H9 (cell line): ENCODE results near the gene DOCK10. TPM values are rescaled to one million over a fixed set of nuclear protein-coding genes. Genes with fewer than 3 reads are reported as not detected.

Source experiments
- DNase-seq: peaks from one replicate; pipeline ENCODE4 v3.0.0-alpha.2; 2017
- H2AFZ ChIP-seq: one replicate; pipeline ENCODE4 v1.6.1; 2013; ENCODE audit warnings: mild to moderate bottlenecking, low read length, control low read depth, moderate library complexity
- H2AK5ac ChIP-seq: 2 replicates; pipeline ENCODE4 v1.6.1; 2013; ENCODE audit warnings: low read length, control low read depth, mixed read lengths; ENCODE audit not compliant: insufficient read length
- H2BK120ac ChIP-seq: one replicate; pipeline ENCODE4 v1.6.1; 2013; ENCODE audit warnings: low read depth, mild to moderate bottlenecking, low read length, control low read depth, inconsistent platforms; ENCODE audit not compliant: poor library complexity, severe bottlenecking
- H2BK12ac ChIP-seq: 2 replicates; pipeline ENCODE4 v1.6.1; 2013; ENCODE audit warnings: low read length, control low read depth, mixed read lengths, low read depth; ENCODE audit not compliant: insufficient read length
- H2BK15ac ChIP-seq: 2 replicates; pipeline ENCODE4 v1.6.1; 2013; ENCODE audit warnings: low read depth, low read length, control low read depth
- H2BK20ac ChIP-seq: one replicate; pipeline ENCODE4 v1.6.1; 2013; ENCODE audit warnings: low read depth, mild to moderate bottlenecking, low read length, control low read depth, inconsistent platforms; ENCODE audit not compliant: poor library complexity, severe bottlenecking
- H2BK5ac ChIP-seq: 2 replicates; pipeline ENCODE4 v1.6.1; 2013; ENCODE audit warnings: low read length, control low read depth, mixed read lengths; ENCODE audit not compliant: insufficient read length
- H3K14ac ChIP-seq: 2 replicates; pipeline ENCODE4 v1.6.1; 2013; ENCODE audit warnings: low read length, control low read depth; ENCODE audit not compliant: insufficient read depth
- H3K18ac ChIP-seq: 2 replicates; pipeline ENCODE4 v1.6.1; 2013; ENCODE audit warnings: low read depth, mild to moderate bottlenecking, mixed read lengths, low read length, control low read depth; ENCODE audit not compliant: insufficient read length
- H3K23ac ChIP-seq: 2 replicates; pipeline ENCODE4 v1.6.1; 2013; ENCODE audit warnings: low read length, control low read depth, mixed read lengths, low read depth; ENCODE audit not compliant: insufficient read length
- H3K23me2 ChIP-seq: 2 replicates; pipeline ENCODE4 v1.6.1; 2013; ENCODE audit warnings: low read depth, mild to moderate bottlenecking, mixed read lengths, low read length, control low read depth; ENCODE audit not compliant: insufficient read length, poor library complexity, severe bottlenecking
- H3K27ac ChIP-seq: 2 replicates; pipeline ENCODE4 v1.5.1; 2013; ENCODE audit warnings: low read length, control low read depth, mixed read lengths, low read depth; ENCODE audit not compliant: insufficient read length
- H3K27me3 ChIP-seq: 2 replicates; pipeline ENCODE4 v1.6.1; 2013; ENCODE audit warnings: low read length, control low read depth, inconsistent platforms; ENCODE audit not compliant: insufficient read depth
- H3K4ac ChIP-seq: 2 replicates; pipeline ENCODE4 v1.6.1; 2013; ENCODE audit warnings: low read depth, mild to moderate bottlenecking, control low read depth, inconsistent platforms, low read length, moderate library complexity
- H3K4me1 ChIP-seq: 2 replicates; pipeline ENCODE4 v1.6.1; 2013; ENCODE audit warnings: low read length, control low read depth, inconsistent platforms; ENCODE audit not compliant: insufficient read depth
- H3K4me2 ChIP-seq: 2 replicates; pipeline ENCODE4 v1.6.1; 2013; ENCODE audit warnings: low read length, control low read depth, mixed read lengths; ENCODE audit not compliant: insufficient read length, insufficient read depth
- H3K56ac ChIP-seq: 2 replicates; pipeline ENCODE4 v1.6.1; 2013; ENCODE audit warnings: low read depth, mild to moderate bottlenecking, mixed read lengths, low read length, control low read depth; ENCODE audit not compliant: insufficient read length
- H3K79me1 ChIP-seq: 2 replicates; pipeline ENCODE4 v1.6.1; 2013; ENCODE audit warnings: low read depth, mild to moderate bottlenecking, moderate library complexity, low read length, control low read depth, inconsistent platforms; ENCODE audit not compliant: insufficient read depth, poor library complexity, severe bottlenecking
- H3K79me2 ChIP-seq: 2 replicates; pipeline ENCODE4 v1.6.1; 2013; ENCODE audit warnings: low read length, control low read depth, inconsistent platforms; ENCODE audit not compliant: insufficient read depth
- H3K9ac ChIP-seq: 2 replicates; pipeline ENCODE4 v1.6.1; 2013; ENCODE audit warnings: low read length, control low read depth, mixed read lengths; ENCODE audit not compliant: insufficient read length; ENCODE audit errors: extremely low read depth
- H3K9me3 ChIP-seq: one replicate; pipeline ENCODE4 v1.6.1; 2013; ENCODE audit warnings: low read depth, low read length, inconsistent platforms; ENCODE audit not compliant: control insufficient read depth
- H3T11ph ChIP-seq: one replicate; pipeline ENCODE4 v1.6.1; 2013; ENCODE audit warnings: mild to moderate bottlenecking, low read length, control low read depth, inconsistent platforms
- H4K20me1 ChIP-seq: one replicate; pipeline ENCODE4 v1.6.1; 2013; ENCODE audit not compliant: control insufficient read depth, insufficient read length, insufficient read depth
- H4K5ac ChIP-seq: 2 replicates; pipeline ENCODE4 v1.6.1; 2013; ENCODE audit warnings: low read depth, mild to moderate bottlenecking, mixed read lengths, low read length, control low read depth; ENCODE audit not compliant: insufficient read length
- H4K8ac ChIP-seq: replicated peaks from 2 replicates; pipeline ENCODE4 v1.6.1; 2013; ENCODE audit warnings: low read length, control low read depth, mixed read lengths, low read depth; ENCODE audit not compliant: insufficient read length
- H4K91ac ChIP-seq: 2 replicates; pipeline ENCODE4 v1.6.1; 2013; ENCODE audit warnings: low read depth, mild to moderate bottlenecking, moderate library complexity, mixed read lengths, low read length, control low read depth; ENCODE audit not compliant: insufficient read length
- H3K27ac Mint-ChIP-seq, 3 experiments: 2 replicates in 2 of 3; 3 replicates in 1 of 3; pipeline ENCODE4 v1.8.0; 2020 to 2021; ENCODE audit warnings: mixed read lengths in 3 of 3, mild to moderate bottlenecking in 1 of 3, moderate library complexity in 1 of 3
- H3K27me3 Mint-ChIP-seq: 2 replicates; pipeline ENCODE4 v1.8.0; 2021; ENCODE audit warnings: low read depth, mild to moderate bottlenecking, moderate library complexity, mixed read lengths
- H3K36me3 Mint-ChIP-seq, 3 experiments: 2 replicates in 2 of 3; 3 replicates in 1 of 3; pipeline ENCODE4 v1.8.0; 2020 to 2021; ENCODE audit warnings: low read depth in 3 of 3, mixed read lengths in 3 of 3; ENCODE audit not compliant: insufficient read depth in 1 of 3
- H3K4me1 Mint-ChIP-seq, 2 experiments: 2 replicates each; pipeline ENCODE4 v1.8.0; 2020; ENCODE audit warnings: mixed read lengths in 2 of 2
- H3K4me3 Mint-ChIP-seq, 2 experiments: 2 replicates in 1 of 2; 3 replicates in 1 of 2; pipeline ENCODE4 v1.8.0; 2020 to 2021; ENCODE audit warnings: mild to moderate bottlenecking in 2 of 2, mixed read lengths in 2 of 2, moderate library complexity in 1 of 2
- H3K9me3 Mint-ChIP-seq, 2 experiments: 2 replicates in 1 of 2; 3 replicates in 1 of 2; pipeline ENCODE4 v1.8.0; 2020; ENCODE audit warnings: mild to moderate bottlenecking in 2 of 2, mixed read lengths in 2 of 2, moderate library complexity in 1 of 2
- WGBS: extraction: QIAGEN DNeasy Blood & Tissue Kit; methylation state at CpG from one replicate; pipeline ENCODE4 v1.1.7; 2013; ENCODE audit warnings: missing lambda C conversion rate, low lambda C conversion rate, mixed read lengths; ENCODE audit not compliant: insufficient read length; ENCODE audit errors: extremely low coverage; 5-methylcytosine and 5-hydroxymethylcytosine counted together
- total RNA-seq: library from RNA; stranded (reverse); gene quantifications from 2 replicates; pipeline ENCODE4 v1.2.1, GENCODE V29; 2021
- TF ChIP-seq, protein P1 (sequence below): fragments of 200-600 bp; sonication (generic); conservative IDR thresholded peaks from 3 replicates; pipeline ENCODE4 v1.8.0; 2021; ENCODE audit warnings: antibody characterized with exemption, mild to moderate bottlenecking

DOCK10 gene
- total RNA-seq, 1 experiment from 2014 or later = 0.79 TPM

DNA sequence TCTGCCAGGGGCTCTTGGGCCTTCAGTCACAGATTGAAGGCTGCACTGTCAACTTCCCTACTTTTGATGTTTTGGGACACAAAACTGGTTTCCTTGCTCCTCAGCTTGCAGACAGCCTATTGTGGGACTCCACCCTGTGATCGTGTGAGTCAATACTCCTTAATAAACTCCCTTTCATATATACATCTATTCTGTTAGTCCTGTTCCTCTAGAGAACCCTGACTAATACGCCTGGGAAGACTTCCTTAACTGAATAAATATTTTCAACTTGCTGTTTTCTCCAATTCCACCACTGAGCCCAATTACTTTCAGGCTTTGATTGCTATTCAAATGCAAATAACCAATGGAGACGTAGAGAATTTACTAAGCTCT is 264.7 kb downstream of the DOCK10 start:
- Mint-ChIP-seq H3K4me3 (no peak overlapping the region), H3K27ac (no peak overlapping the region), H3K4me1 (peaks cover 9 to 10% of the 10 kb centered on the region in 2 experiments), H3K36me3 (no peaks in the 10 kb centered on the region), H3K9me3 (no peaks in the 10 kb centered on the region), H3K27me3 (no peaks in the 10 kb centered on the region)
- Histone ChIP-seq H2BK15ac (no peak overlapping the region), H3K56ac (no peak overlapping the region), H4K5ac (no peak overlapping the region), H3K9me3 (no peaks in the 10 kb centered on the region), H3K14ac (no peak overlapping the region), H3K23ac (no peak overlapping the region), H3K27me3 (no peaks in the 10 kb centered on the region), H2BK5ac (no peak overlapping the region), H4K8ac (no peak overlapping the region), H3K79me2 (no peaks in the 10 kb centered on the region), H3K23me2 (no peaks in the 10 kb centered on the region), H2AK5ac (no peak overlapping the region), H3K27ac (no peak overlapping the region), H3T11ph (no peak overlapping the region), H3K4ac (no peak overlapping the region), H3K4me2 (no peak overlapping the region), H3K79me1 (no peaks in the 10 kb centered on the region), H3K9ac (no peak overlapping the region), H2BK120ac (no peak overlapping the region), H2BK20ac (no peak overlapping the region), H3K18ac (no peak overlapping the region), H4K20me1 (no peaks in the 10 kb centered on the region), H3K4me1 (no peaks in the 10 kb centered on the region; the same call in 1 of the 2 replicates), H4K91ac (no peak overlapping the region), H2BK12ac (no peak overlapping the region), H2AFZ (no peak overlapping the region)
- no CpG with 5 or more reads among the region's 3 CpGs for WGBS
- no peak for DNase-seq
- TF ChIP-seq, protein P1, sequence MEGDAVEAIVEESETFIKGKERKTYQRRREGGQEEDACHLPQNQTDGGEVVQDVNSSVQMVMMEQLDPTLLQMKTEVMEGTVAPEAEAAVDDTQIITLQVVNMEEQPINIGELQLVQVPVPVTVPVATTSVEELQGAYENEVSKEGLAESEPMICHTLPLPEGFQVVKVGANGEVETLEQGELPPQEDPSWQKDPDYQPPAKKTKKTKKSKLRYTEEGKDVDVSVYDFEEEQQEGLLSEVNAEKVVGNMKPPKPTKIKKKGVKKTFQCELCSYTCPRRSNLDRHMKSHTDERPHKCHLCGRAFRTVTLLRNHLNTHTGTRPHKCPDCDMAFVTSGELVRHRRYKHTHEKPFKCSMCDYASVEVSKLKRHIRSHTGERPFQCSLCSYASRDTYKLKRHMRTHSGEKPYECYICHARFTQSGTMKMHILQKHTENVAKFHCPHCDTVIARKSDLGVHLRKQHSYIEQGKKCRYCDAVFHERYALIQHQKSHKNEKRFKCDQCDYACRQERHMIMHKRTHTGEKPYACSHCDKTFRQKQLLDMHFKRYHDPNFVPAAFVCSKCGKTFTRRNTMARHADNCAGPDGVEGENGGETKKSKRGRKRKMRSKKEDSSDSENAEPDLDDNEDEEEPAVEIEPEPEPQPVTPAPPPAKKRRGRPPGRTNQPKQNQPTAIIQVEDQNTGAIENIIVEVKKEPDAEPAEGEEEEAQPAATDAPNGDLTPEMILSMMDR = no peak
